Measurements from ENCODE around the gene AP2B1.
A peak's percentile ranks its signal among the peaks of the same experiment; 100 is the strongest.

GRCh38 chr17:35612924-35613521, 25.9 kb downstream of the AP2B1 start:
- TF ChIP-seq ETV5 (CRISPR knock-in tag; IDR thresholded peaks at IDR 0.05; ENCODE audit: low read depth) (no peak), NFRKB (IDR thresholded peaks at IDR 0.05; ENCODE audit: low read depth) (no peak), CTCF (IDR thresholded peaks at IDR 0.05 in 2 of 3, conservative IDR thresholded peaks at IDR 0.05 in 1 of 3; ENCODE audit: insufficient read depth in 2 of 3, low read depth in 1 of 3, low read length in 3 of 3) (peak; percentile 29 to 61 (median 58); a peak in 4 of 6 replicates), FOXK2 (conservative IDR thresholded peaks at IDR 0.05 in 1 of 2, IDR thresholded peaks at IDR 0.05 in 1 of 2; ENCODE audit: low read depth in 2 of 2) (no peak), ZNF24 (IDR thresholded peaks at IDR 0.05) (no peak), SNRNP70 (optimal IDR thresholded peaks at IDR 0.05; ENCODE audit: low read depth, low read length) (no peak), ZFX (CRISPR knock-in tag; IDR thresholded peaks at IDR 0.05) (no peak), RFX5 (IDR thresholded peaks at IDR 0.05; ENCODE audit: low read depth, low read length) (no peak), SREBF2 (CRISPR knock-in tag; IDR thresholded peaks at IDR 0.05) (no peak), HNRNPLL (IDR thresholded peaks at IDR 0.05; ENCODE audit: low read depth, low read length, poor library complexity, severe bottlenecking) (no peak), ETV6 (IDR thresholded peaks at IDR 0.05; ENCODE audit: borderline replicate concordance in 1 of 2, low read depth in 2 of 2, low read length in 1 of 2) (no peak), ETV6 (CRISPR knock-in tag; IDR thresholded peaks at IDR 0.05; ENCODE audit: borderline replicate concordance) (no peak), TCF7L2 (IDR thresholded peaks at IDR 0.05; ENCODE audit: low read depth, low read length) (no peak), HLTF (IDR thresholded peaks at IDR 0.05) (no peak)

All from K562 (cell line).